Activated CD4-positive, alpha-beta T cell treated with anti-CD3 and anti-CD28 coated beads, Interleukin-10, Interleukin-2, amounts not matched to agents 100 ng/mL and 50 ng/mL, durations not matched to agents 16 hours and 8 hours (primary cell): ENCODE data around the gene GMNN.
"Not testable (repeated sequence)": the region's sequence is repeated elsewhere in the genome, so short reads cannot be mapped to it uniquely, and the experiment has no call there.

Experiments used
- DNase-seq: peaks from one replicate; pipeline ENCODE4 v3.0.0-alpha.2; 2020

GMNN gene

GRCh38 chr6:24774696-24775519 is at the start of gene GMNN:
TSS of gene GMNN (plus strand) at chr6:24774937. CDS start at chr6:24777247, 2,310 bp downstream.
- peak; percentile 99 for DNase-seq

- DNase-seq, result not testable (repeated sequence)
Observed at GRCh38 chr6:24730653-24731052, 44.1 kb upstream of the GMNN start.

GRCh38 chr6:24731456-24732134 is 43.1 kb upstream of the GMNN start:
- not testable (repeated sequence) for DNase-seq

- no peak for DNase-seq
Observed at GRCh38 chr6:24734166-24734565, 40.6 kb upstream of the GMNN start.

DNA sequence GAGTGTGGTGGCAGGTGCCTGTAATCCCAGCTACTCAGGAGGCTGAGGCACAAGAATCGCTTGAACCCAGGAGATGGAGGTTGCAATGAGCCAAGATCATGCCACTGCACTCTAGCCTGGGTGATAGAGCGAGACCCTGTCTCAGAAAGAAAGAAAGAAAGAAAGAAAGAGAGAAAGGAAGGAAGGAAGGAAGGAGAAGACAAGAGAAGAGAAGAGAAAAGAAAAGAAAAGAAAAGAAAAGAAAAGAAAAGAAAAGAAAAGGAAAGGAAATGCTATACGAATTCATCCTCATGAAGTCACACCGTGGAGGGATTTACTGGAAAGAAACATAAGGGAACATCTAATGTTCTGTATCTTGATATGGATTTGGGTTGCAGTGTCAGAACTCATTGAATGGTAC is 40.0 kb upstream of the GMNN start:
- not testable (repeated sequence) for DNase-seq

- no peak for DNase-seq
Observed at GRCh38 chr6:24738741-24739140, 36.0 kb upstream of the GMNN start.

DNA sequence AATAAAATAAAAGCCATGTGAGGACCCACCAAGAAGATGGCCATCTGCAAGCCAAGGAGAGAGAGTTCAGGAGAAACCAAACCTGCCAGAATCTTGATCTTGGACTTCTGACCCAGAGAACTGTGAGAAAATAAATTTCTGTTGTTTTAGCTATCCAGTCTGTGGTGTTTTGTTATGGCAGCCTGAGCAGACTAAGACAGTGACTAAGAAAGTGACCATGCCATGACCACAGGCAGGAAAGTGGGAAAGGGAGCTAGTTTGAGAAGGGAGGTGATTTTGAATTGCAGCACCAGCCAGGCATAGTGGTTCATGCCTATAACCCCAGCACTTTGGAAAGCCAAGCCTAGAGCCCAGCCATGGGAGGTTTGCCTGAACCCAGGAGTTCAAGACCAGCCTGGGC is 33.9 kb upstream of the GMNN start:
- DNase-seq, result peak; percentile 22

GRCh38 chr6:24742216-24742738 is 32.5 kb upstream of the GMNN start:
- no peak for DNase-seq

DNA sequence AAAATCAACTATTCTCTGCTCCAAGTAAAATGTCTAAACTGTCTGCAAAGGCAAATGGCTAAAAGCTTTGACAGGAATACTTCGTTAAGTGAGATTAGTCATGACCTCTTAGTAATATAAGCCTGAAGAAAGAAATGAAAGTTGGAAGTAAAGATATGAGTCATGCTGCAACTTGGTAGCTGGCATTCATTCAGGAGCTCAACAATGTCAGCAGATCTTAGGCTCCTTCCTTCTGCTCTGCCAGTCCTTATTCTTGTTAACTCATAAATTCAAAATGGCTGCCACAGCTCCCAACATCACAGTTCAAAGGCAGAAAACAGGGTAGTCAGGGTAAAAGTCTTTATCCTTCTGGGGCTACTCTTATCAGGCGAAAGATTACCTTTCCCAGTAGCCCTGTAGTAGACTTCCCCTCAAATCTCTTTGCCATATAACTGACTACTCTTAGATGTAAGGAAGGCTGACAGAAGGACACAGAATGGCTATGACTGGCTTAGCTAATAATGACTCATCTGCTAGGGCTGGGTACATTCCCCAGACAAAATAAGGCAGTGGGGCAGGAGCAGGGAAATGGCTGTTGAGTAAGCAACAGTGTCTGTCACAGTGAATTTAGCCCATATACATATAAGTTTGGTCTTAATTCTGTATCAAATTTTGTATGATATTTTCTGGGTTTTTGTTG is 31.3 kb upstream of the GMNN start:
- DNase-seq, result peak; percentile 88

DNA sequence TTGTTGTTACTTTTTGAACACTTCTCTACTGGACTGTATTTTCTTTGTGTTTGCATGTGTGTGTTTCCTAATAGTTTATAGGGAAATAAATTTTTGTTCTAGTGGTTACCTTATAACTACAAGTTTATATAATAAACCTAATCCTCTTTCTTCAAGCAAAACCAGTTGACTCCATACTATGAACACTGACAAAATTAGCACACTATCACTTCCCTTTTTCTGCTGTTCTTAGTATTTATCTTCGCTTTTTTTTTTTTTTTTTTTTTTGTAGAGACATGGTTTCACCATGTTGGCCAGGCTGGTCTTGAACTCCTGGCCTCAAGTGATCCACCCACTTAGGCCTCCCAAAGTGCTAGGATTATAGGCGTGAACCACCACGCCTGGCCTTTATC is 30.8 kb upstream of the GMNN start:
- no peak for DNase-seq

GRCh38 chr6:24744911-24745310 is 29.8 kb upstream of the GMNN start:
- DNase-seq, result no peak

DNA sequence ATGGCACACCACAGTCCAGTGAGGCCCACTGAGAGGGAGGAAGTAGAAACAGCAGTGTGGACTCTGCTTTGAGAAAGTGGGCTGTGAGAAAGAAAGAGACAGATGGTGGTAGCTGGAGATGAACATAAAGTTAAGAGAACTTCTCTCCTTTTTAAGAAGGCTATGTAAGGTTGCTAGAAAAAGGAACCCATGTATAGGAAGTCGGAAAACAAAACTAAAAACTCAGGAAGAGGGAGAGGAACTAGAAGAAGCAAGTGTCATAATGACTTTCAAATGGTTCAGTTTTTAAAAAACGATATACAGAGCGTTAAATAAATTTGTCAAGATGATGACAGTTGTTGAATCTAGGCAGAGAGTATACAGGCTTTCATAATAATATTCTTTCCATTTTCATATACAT is 25.4 kb upstream of the GMNN start:
- DNase-seq, result no peak

GRCh38 chr6:24750878-24751277 is 23.9 kb upstream of the GMNN start:
- not testable (repeated sequence) for DNase-seq

DNA sequence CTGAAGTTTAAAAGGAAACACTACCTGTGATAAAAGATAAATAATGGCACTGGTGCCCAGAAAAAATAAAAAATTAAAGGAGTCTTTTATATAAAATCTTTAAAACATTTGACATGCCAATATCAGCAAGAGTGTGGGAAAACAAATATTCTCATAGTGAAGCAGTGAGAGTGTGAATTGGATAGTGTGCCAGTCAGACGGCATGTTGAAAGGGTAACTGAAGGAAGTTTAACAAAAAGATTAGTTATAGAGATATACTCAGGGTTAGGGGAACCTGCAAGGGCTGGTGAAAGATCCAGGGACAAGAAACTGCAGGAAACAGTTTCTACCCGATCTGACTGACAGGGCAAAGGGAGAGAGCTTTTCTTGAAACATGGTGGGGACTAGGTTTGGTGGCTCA is 22.2 kb upstream of the GMNN start:
- DNase-seq, result no peak

GRCh38 chr6:24752917-24753492 is 21.7 kb upstream of the GMNN start:
- no peak for DNase-seq

GRCh38 chr6:24753545-24753944 is 21.2 kb upstream of the GMNN start:
- DNase-seq, result no peak

DNA sequence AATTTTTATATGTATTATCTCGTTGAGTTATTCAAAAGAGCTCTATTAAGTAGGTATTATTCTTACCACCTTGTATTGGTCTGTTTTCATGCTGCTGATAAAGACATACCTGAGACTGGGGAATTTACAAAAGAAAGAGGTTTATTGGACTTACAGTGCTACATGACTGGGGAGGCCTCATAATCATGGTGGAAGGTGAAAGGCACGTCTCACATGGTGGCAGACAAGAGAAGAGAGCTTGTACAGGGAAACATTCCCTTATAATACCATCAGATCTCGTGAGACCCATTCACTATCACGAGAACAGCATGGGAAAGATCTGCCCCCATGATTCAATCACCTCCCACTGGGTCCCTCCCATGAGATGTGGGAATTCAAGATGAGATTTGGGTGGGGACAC is 20.4 kb upstream of the GMNN start:
- not testable (repeated sequence) for DNase-seq

GRCh38 chr6:24755279-24755678 is 19.5 kb upstream of the GMNN start:
- no peak for DNase-seq

DNA sequence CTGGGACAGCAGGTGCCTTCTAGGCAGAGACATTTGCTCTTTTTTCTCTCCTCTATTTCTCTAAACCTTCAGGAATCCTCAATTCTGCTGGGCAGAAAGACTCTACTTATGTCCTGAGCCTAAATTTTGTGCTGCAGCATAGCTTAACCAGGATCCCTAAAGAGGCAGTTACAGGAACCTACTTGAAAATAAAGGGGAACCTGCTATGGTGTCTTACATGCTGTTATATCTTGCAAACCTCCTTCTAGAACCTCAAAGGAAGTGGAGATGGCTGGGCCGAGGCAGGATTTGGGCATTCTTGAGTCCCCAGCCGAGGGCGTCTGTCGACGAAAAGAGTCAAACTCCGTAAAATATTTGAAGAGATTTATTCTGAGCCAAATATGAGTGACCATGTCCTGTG is 17.1 kb upstream of the GMNN start:
- no peak for DNase-seq

DNA sequence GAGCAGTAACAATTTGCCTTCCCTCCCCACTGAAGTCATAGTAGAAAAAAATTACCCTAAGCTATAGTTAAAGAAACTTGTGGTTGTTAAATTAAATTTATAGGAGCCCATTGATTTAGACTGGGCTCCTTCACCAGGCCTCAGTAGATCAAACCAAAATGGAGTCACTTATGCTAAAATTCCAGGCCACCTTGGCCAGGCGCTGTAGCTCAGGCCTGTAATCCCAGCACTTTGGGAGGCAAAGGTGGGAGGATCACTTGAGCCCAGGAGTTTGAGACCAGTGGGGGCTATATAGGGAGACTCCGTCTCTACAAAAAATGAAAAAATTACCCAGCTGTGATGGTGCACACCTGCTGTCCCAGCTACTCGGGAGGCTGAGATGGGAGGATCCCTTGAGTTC is 15.0 kb upstream of the GMNN start:
- no peak for DNase-seq

DNA sequence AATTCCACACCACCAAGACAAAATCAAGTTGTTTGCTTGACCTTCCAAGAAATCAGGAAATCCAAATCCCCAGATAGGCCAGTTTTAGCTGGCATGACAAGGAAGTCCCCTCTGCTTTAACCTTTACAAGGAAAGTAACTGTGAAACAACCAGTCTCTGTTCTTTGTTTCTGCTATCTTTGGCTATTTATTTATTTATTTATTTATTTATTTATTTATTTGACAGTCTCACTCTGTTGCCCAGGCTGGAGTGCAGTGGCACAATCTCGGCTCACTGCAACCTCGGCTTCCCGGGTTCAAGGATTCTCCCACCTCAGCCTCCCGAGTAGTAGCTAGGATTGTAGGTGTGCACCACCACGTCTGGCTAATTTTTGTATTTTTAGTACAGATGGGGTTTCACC is 14.5 kb upstream of the GMNN start:
- DNase-seq, result no peak

DNA sequence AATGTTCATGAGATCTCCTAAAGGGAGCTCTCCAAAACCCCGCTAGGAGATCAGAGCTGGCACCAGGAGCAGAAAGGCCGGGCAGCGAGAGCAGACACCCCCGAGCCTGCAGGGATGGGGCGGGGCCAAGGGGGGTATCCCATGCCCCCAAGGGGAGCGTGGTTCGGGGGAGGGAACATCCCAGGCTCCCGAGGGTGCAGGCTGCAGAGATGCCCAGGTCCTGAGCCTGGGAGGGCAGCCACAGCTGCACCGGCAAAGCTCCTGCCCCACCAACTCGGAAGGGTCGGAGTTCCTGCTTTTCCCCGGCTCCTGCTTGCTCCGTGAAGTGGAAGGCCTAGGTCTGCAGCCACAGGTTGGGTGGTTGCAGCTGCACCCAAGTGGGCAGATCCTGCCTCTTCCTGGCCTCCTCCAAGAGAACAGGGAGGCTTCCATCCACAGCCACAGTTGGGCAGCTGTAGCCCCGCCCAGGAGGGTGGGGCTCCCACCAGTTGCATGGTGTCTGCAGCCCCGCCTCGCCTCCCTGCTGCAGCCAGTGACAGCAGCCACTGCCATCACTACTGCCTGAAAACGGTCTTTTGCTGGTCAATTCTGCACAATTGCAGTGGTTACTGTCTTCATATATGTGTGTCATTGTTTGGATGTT is 13.4 kb upstream of the GMNN start:
- DNase-seq, result peak; percentile 13

GRCh38 chr6:24761851-24762250 is 12.9 kb upstream of the GMNN start:
- no peak for DNase-seq
